Measurements from ENCODE around the gene TESK2.
"Not testable (repeated sequence)": the region's sequence is repeated elsewhere in the genome, so short reads cannot be mapped to it uniquely, and the experiment has no call there.

Gene TESK2

DNA sequence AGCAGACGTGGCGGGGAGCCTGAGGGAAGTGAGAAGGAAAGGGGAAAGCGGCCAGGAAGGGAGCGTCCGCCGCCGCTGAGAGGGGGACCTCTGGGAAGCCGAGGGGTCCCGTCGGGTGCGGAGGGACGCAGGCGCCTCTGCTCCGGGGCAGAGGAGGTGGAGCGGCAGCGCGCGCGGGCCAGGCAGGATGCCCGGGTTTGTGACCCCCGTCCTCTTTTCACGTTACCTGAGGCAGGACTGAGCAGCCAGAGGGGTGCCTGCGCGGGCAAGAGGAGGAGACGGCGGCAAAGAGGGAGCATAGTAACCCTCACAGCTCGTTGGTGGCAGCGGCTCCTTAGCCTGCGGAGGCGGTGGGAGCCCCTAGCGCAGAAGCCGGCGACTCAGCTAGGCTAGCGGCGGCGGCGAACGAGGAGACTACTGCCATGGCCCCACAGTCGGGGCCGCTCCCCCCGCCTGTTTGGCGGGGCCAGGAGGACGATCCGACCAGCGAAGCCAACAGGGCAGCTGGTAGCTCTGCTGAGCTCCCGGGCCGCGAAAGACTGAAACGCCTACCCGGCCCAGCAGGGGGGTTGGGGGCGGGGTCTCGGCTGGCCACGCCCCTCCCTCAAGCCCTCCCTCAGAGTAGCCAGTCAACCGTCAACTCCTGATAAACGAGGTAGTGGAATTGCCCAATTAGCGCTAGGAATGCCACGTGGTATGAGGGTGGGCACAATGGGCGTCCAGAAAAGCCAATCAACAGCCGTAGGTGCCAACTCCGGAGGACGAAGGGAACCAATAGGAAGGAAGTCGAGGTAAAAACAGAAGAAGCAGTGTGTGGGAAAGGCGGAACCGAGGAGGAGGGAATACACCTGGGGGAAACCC is at the start of gene TESK2:
TSS of gene TESK2 (minus strand) at position 538 of the 861 bp plus-strand sequence. CDS start 33,378 bp downstream, outside the sequence.
- DNase-seq: peak; percentile 75 to 100 (median 97)

- no peak for DNase-seq
Measured at GRCh38 chr1:45536886-45537285, 45.9 kb upstream of the TESK2 start.

DNA sequence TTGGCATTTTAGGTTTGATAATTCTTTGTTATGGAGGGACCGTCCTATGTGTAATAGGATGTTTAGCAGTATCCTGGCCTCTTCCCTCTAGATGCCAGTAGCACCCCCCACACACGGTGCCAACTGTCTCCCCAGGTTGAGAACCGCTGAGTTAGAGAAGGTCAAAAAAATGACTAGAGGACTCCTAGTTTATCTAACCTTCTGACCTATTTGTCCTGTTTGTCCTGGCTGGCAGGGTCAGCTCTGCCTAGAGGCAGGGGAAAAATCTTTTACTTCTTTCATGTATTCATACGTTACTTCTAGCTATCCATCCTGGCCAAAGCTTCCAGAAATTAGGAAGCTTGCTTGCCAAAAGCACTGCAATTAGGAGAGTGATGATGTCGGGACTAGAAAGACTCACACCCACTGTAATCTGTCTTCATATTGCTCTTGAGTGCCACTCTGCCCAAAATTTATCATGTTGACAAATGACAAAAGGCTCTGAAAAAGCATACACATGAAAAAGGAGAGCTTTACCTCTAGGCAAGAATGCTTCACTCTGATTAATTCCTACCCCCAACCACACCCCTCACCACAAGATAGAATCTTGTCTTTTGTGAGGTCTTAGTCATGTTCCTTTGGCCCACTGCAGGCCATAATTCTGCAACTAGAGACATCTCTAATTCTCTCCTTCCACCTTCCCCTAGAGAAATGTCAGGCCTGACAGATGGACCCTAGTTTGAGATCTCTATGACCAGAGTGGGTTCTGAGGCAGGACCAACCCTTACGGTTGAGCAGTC is 45.2 kb upstream of the TESK2 start:
- DNase-seq: no peak

DNA sequence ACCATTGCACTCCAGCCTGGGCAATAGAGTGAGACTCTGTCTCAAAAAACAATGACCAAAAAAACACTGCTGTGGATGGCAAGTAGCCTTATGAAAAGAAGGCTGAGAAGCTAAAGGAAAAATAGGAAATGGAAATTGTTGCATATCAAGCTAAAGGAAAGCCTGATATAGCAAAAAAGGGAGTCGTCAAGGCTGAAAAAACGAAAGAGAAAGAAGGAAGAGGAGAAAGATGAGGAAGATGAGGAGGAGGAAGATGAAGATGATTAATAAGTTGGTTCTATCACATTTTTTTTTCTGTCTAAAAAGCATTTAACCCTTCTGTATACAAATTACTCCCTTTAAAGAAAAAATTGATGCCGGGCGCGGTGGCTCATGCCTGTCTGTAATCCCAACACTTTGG is 40.9 kb upstream of the TESK2 start:
- no peak for DNase-seq

DNA sequence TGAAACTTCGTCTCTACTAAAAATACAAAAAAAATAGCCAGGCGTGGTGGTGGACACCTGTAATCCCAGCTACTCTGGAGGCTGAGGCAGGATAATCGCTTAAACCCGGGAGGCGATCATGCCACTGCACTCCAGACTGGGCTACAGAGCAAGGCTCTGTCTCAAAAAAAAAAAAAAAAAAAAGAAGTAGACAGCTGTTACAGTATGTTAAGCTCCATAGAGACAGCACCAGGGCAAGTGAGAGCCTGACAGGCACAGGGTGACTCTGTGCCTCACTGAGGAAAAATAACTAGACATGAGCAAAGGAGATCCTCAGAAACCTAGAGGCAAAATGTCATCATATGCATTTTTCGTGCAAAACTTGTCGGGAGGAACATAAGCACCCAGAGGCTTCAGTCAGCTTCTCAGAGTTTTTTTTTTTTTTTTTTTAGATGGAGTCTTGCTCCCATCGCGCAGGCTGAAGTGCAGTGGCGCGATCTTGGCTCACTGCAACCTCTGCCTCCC is 39.7 kb upstream of the TESK2 start:
- no peak for DNase-seq

GRCh38 chr1:45526135-45526644 is 35.2 kb upstream of the TESK2 start:
- no peak for DNase-seq

- DNase-seq: not testable (repeated sequence)
Measured at GRCh38 chr1:45523975-45524374, 33.0 kb upstream of the TESK2 start.

DNA sequence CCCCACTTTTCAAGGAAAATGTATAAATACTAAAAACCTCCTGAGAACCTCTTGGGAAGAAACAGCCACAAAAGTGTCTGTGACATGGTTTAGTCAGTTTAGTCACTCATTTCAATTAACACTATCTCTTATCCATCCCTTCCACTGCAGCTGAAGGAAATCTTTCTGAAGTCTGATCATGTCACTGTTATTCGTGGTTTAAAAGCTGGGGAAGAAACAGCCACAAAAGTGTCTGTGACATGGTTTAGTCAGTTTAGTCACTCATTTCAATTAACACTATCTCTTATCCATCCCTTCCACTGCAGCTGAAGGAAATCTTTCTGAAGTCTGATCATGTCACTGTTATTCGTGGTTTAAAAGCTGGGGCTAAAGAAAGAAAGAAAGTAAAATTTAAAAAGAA is 32.6 kb upstream of the TESK2 start:
- DNase-seq: not testable (repeated sequence)

- no peak for DNase-seq
Measured at GRCh38 chr1:45522324-45523104, 31.6 kb upstream of the TESK2 start.

DNA sequence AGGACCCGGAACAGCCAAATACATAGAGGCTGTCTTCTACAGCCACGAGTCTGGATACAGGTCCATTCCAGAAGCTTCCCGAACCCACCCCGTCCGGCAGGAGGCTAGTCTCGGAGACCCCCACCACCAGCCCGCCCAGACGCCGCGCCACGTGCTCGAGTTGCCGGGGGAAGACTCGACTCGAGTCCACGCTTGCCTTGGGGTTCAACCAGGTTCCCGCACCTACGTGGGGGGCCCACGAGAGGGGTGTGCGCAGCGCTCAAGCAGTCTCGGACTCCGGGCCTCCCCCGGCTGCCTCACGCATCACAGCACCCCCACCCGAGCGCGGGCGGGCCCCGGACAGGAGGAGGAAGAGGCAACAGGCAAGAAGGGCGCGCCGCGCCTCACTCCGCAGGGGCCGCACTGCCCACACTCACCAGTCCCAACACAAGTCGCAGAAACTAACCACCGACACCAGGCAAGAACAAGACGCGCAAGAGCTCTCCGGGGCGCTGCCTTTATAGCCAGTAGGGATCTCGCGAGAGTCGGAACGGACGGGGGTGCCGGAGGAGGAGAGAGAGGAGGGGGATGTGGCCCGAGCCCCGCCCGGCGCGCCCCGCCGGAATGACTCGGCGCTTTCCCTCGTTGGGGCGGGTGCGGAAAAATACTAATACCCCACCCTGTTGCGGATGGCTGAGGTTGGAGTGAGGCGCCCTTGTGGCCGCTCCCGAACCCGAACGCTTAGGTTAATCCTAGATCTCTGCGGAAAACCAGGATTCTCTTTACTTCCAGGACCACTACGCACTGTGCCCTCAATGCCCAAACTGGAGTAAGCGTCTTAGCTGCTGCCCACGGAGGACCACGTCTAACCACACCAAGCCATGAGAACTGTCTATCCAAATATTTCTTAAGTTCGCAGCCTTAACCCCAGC is 30.7 kb upstream of the TESK2 start, which contains the start of gene PRDX1:
TSS of gene PRDX1 (minus strand) at position 472 of the 911 bp plus-strand sequence. CDS start 2,841 bp downstream, outside the sequence.
- peak; percentile 66 to 98 (median 94) for DNase-seq

DNA sequence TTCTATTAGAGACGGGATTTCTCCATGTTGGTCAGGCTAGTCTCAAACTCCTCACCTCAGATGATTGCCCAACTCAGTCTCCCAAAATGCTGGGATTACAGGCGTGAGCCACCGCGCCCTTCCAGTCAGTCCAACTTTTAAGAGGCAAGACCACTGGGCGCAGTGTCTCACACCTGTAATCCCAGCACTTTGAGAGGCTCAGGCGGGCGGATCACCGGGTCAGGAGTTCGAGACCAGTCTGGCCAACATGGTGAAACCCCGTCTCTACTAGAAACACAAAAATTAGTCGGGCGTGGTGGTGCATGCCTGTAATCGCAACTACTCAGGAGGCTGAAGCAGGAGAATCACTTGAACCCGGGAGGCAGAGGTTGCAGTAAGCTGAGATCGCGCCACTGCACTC is 28.8 kb upstream of the TESK2 start:
- not testable (repeated sequence) for DNase-seq

- peak in 1 of 14 donors; percentile 83 for DNase-seq
Measured at GRCh38 chr1:45518910-45519309, 27.9 kb upstream of the TESK2 start.

- not testable (repeated sequence) for DNase-seq
Measured at GRCh38 chr1:45518366-45518765, 27.4 kb upstream of the TESK2 start.

GRCh38 chr1:45516465-45516864 is 25.5 kb upstream of the TESK2 start:
- no peak for DNase-seq

DNA sequence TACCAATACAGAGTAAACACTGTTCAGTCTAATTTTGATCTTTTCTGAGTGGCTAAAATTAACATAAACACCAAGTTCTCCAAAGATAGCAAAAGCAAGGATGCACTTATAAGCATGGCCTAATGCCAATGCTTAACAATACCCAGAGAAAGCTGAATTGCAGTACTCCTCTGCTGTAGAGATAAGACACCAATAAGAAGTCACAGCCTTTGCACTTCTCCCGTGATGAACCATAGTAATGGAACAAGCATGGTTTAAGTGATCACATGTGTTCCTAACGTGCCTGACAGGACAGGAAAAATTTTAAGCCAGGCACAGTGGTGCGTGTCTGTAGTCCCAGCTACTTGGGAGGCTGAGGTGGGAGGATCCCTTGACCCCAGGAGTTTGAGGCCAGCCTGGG is 25.1 kb upstream of the TESK2 start:
- no peak for DNase-seq

DNA sequence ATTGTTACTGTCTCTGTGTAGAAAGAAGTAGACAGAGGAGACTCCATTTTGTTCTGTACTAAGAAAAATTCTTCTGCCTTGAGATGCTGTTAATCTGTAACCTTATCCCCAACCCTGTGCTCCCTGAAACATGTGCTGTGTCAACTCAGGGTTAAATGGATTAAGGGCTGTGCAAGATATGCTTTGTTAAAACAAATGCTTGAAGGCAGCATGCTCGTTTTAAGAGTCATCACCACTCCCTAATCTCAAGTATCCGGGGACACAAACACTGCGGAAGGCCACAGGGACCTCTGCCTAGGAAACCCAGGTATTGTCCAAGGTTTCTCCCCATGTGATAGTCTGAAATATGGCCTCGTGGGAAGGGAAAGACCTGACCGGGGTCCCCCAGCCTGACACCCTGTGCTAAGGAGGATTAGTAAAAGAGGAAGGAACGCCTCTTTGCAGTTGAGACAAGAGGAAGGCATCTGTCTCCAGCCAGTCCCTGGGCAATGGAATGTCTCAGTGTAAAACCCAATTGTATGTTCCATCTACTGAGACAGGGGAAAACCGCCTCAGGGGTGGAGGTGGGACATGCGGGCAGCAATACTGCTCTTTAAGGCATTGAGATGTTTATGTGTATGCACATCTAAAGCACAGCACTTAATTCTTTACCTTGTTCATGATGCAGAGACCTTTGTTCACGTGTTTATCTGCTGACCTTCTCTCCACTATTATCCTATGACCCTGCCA is 22.7 kb upstream of the TESK2 start:
- not testable (repeated sequence) for DNase-seq

DNA sequence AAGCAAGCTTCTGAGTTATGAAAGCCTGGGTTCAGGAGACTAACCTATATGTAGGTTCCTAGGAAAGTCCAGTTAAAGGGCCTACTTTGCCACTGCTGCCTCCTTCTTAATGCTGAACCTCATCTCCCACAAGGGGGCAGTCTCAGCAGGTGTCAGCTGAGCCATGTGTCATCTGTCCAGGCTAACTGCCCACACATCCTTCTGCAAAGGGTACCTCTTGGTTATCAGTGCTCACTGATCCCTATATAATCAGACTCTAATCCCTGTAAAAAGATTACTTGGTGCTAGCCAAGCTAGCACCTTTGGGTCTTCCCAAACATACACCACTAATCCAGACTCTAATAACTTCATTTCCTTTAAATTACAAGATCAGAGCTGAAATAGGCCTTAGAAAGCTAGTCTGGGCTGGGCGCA is 21.7 kb upstream of the TESK2 start:
- peak in 9 of 14 donors; percentile 13 to 40 (median 26) for DNase-seq

- DNase-seq: peak in 6 of 14 donors; percentile 8 to 36 (median 26)
Measured at GRCh38 chr1:45510972-45511527, 20.1 kb upstream of the TESK2 start.

DNA sequence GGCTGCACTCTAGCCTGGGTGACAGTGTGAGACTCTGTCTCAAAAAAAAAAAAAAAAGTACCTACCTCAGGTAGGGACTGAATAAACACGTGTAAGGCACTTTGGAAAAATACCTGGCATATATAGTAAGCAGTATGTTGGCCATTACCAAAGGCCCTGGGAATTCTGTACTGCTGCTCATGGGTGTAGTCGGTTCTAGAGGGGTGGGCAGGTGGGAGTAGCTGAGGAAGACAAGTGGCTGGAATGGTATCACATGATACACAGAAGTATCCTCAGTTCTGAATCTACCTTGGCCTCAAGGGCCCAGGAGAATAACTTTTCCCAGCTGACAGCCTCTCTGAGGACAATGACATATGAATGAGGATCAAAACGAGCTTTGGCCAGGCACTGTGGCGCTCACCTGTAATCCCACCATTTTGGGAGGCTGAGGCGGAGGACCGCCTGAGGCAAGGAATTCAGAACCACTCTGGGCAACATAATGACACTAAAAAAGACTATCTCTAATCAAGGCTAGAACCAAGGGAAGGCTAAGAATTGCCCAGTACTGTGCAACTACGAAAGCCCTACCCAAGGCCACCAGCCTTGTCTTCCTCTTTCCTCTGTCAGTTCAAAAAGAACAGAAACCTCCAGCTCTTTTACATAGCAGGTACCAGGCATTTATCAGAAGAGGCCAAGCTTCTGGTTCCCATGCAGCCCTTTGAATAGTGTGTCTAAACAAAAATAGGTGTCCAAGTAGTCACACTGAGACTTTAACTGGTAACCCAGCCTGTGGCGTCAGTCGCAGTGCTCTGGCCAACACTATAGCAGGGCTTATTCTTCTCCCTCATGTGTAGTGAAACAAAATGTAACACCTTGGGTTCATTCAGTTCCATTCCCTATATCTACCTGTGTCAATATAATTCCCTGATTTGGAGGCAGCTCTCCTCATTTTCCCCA is 19.3 kb upstream of the TESK2 start:
- no peak for DNase-seq
